ENCODE data around the gene GDNF.

The GDNF gene

GRCh38 chr5:37810311-37810710 lies 29.5 kb downstream of the GDNF start:
- DNase-seq (ENCODE audit: low read depth), result peak; percentile 84
- H3K4me3 ChIP-seq (ENCODE audit: low read length), result peak overlapping the region; percentile 43
- TF ChIP-seq CTCF (conservative IDR thresholded peaks at IDR 0.05; ENCODE audit: low read length), result no peak

- H3K4me3 ChIP-seq (ENCODE audit: low read length), result no peak overlapping the region
- DNase-seq (ENCODE audit: low read depth), result no peak
- TF ChIP-seq CTCF (conservative IDR thresholded peaks at IDR 0.05; ENCODE audit: low read length), result no peak
Observed at GRCh38 chr5:37808945-37809344, 30.9 kb downstream of the GDNF start.

GRCh38 chr5:37807621-37808301 lies 32.1 kb downstream of the GDNF start:
- peak; percentile 33 for DNase-seq (ENCODE audit: low read depth)
- no peak for TF ChIP-seq CTCF (conservative IDR thresholded peaks at IDR 0.05; ENCODE audit: low read length)

GRCh38 chr5:37807015-37807414 lies 32.8 kb downstream of the GDNF start:
- DNase-seq (ENCODE audit: low read depth), result no peak
- no peak overlapping the region for H3K4me3 ChIP-seq (ENCODE audit: low read length)
- no peak for TF ChIP-seq CTCF (conservative IDR thresholded peaks at IDR 0.05; ENCODE audit: low read length)

More at GRCh38 chr5:37807621-37808301, 32.1 kb downstream of the GDNF start:
- H3K4me3 ChIP-seq (ENCODE audit: low read length), result no peak overlapping the region

GRCh38 chr5:37806476-37806875 lies 33.4 kb downstream of the GDNF start:
- H3K4me3 ChIP-seq (ENCODE audit: low read length), result no peak overlapping the region
- TF ChIP-seq CTCF (conservative IDR thresholded peaks at IDR 0.05; ENCODE audit: low read length), result no peak
- no peak for DNase-seq (ENCODE audit: low read depth)

GRCh38 chr5:37806016-37806415 lies 33.8 kb downstream of the GDNF start:
- no peak for DNase-seq (ENCODE audit: low read depth)
- TF ChIP-seq CTCF (conservative IDR thresholded peaks at IDR 0.05; ENCODE audit: low read length), result no peak
- H3K4me3 ChIP-seq (ENCODE audit: low read length), result no peak overlapping the region

- H3K4me3 ChIP-seq (ENCODE audit: low read length), result no peak overlapping the region
- no peak for TF ChIP-seq CTCF (conservative IDR thresholded peaks at IDR 0.05; ENCODE audit: low read length)
- no peak for DNase-seq (ENCODE audit: low read depth)
Observed at GRCh38 chr5:37804401-37804800, 35.4 kb downstream of the GDNF start.

Measured in AG10803 (cell line).